GM23248 (cell line): ENCODE data around the gene B4GALT2. TPM values are rescaled to one million over a fixed set of nuclear protein-coding genes. Genes with fewer than 3 reads are reported as not detected.

Source experiments
- DNase-seq: peaks from one replicate; pipeline ENCODE4 v3.0.0-alpha.2; 2015
- H2AFZ ChIP-seq: fragments of 200-600 bp; sonication (generic); 2 replicates; pipeline ENCODE4 v1.6.1; 2016; ENCODE audit warnings: antibody characterized with exemption
- H3F3A ChIP-seq: fragments of 200-600 bp; sonication (generic); 2 replicates; pipeline ENCODE4 v1.6.1; 2016; ENCODE audit warnings: mild to moderate bottlenecking, antibody characterized with exemption, mixed run types; ENCODE audit not compliant: insufficient read depth
- H3K27ac ChIP-seq: fragments of 200-600 bp; sonication (generic); 2 replicates; pipeline ENCODE4 v1.5.1; 2016; ENCODE audit warnings: mild to moderate bottlenecking
- H3K27me3 ChIP-seq: fragments of 200-600 bp; sonication (generic); replicated peaks from 2 replicates; pipeline ENCODE4 v1.6.1; 2016; ENCODE audit warnings: mild to moderate bottlenecking; ENCODE audit not compliant: insufficient read depth
- H3K36me3 ChIP-seq: fragments of 200-600 bp; sonication (generic); 2 replicates; pipeline ENCODE4 v1.6.1; 2016; ENCODE audit warnings: low read depth, mild to moderate bottlenecking
- H3K4me1 ChIP-seq: fragments of 200-600 bp; sonication (generic); 2 replicates; pipeline ENCODE4 v1.6.1; 2016; ENCODE audit warnings: mild to moderate bottlenecking; ENCODE audit not compliant: insufficient read depth
- H3K4me2 ChIP-seq: fragments of 200-600 bp; sonication (generic); one replicate; pipeline ENCODE4 v1.6.1; 2016; ENCODE audit warnings: mild to moderate bottlenecking; ENCODE audit not compliant: unreplicated experiment
- H3K4me3 ChIP-seq: fragments of 200-600 bp; sonication (generic); 2 replicates; pipeline ENCODE4 v1.5.1; 2016; ENCODE audit warnings: mild to moderate bottlenecking
- H3K79me2 ChIP-seq: fragments of 200-600 bp; sonication (generic); 2 replicates; pipeline ENCODE4 v1.6.1; 2016; ENCODE audit warnings: mild to moderate bottlenecking; ENCODE audit not compliant: insufficient read depth
- H3K9ac ChIP-seq: fragments of 200-600 bp; sonication (generic); 2 replicates; pipeline ENCODE4 v1.6.1; 2016; ENCODE audit warnings: mild to moderate bottlenecking
- H3K9me2 ChIP-seq: fragments of 200-600 bp; sonication (generic); 2 replicates; pipeline ENCODE4 v1.6.1; 2016; ENCODE audit warnings: mixed run types, mild to moderate bottlenecking, moderate library complexity; ENCODE audit not compliant: insufficient read depth
- H3K9me3 ChIP-seq: fragments of 200-600 bp; sonication (generic); one replicate; pipeline ENCODE4 v1.6.1; 2017; ENCODE audit warnings: low read depth
- H4K20me1 ChIP-seq: fragments of 200-600 bp; sonication (generic); 2 replicates; pipeline ENCODE4 v1.6.0; 2016; ENCODE audit not compliant: insufficient read depth
- EZH2 ChIP-seq: fragments of 200-600 bp; sonication (generic); IDR thresholded peaks from 2 replicates; pipeline ENCODE4 v1.6.1; 2018; ENCODE audit warnings: antibody characterized with exemption, mild to moderate bottlenecking; ENCODE audit not compliant: insufficient read depth, poor library complexity, severe bottlenecking
- EZH2phosphoT487 ChIP-seq: fragments of 200-600 bp; sonication (generic); IDR thresholded peaks from 2 replicates; pipeline ENCODE4 v1.6.1; 2018; ENCODE audit warnings: antibody characterized with exemption, moderate library complexity, mild to moderate bottlenecking, low read depth; ENCODE audit not compliant: insufficient read depth
- WGBS, 2 experiments: methylation state at CpG; one replicate each; pipeline ENCODE4 v1.1.6; 2015 to 2017; ENCODE audit warnings: low lambda C conversion rate in 2 of 2, low coverage in 1 of 2; ENCODE audit errors: missing lambda C conversion rate in 2 of 2; 5-methylcytosine and 5-hydroxymethylcytosine counted together
- in situ Hi-C: fragments of 300-500 bp; cut with MboI; formaldehyde crosslinking; loops from 2 replicates; pipeline ENCODE4 v1.15.0; 2020
- polyA plus RNA-seq: library from polyadenylated mRNA; unstranded; fragments of >200 nt; fragmentation: Nextera tagmentation; extraction: Ambion mirVana; gene quantifications from 2 replicates; pipeline ENCODE4 v1.2.1, GENCODE V29; 2016
- total RNA-seq: library from RNA; depleted of rRNA; stranded (reverse); fragments of >200 nt; shearing (Covaris generic); gene quantifications from 2 replicates; pipeline ENCODE4 v1.2.3, GENCODE V29; 2014

Gene B4GALT2
- total and polyA plus RNA-seq, 2 experiments from 2014 or later: 27.3 to 221 TPM

GRCh38 chr1:44033041-44033575 is 54.1 kb downstream of the B4GALT2 start:
- H3K9me3 ChIP-seq: no peaks in the 10 kb centered on the region
- in situ Hi-C loops: no loop called here
- peaks cover 18% of the 10 kb centered on the region; the same call in 1 of the 2 replicates for H3K4me1 ChIP-seq
- no peak overlapping the region for H3K4me2 ChIP-seq
- H3K9ac ChIP-seq: no peak overlapping the region
- no peaks in the 10 kb centered on the region for H4K20me1 ChIP-seq
- H3K79me2 ChIP-seq: peaks cover 11% of the 10 kb centered on the region
- no peaks in the 10 kb centered on the region for H3K36me3 ChIP-seq
- H3K9me2 ChIP-seq: no peaks in the 10 kb centered on the region
- H3K27ac ChIP-seq: no peak overlapping the region
- WGBS, 2 experiments: 85 to 87% methylated on average over 8 of the region's 8 CpGs
- no peak for TF ChIP-seq EZH2
- no peak for TF ChIP-seq EZH2phosphoT487
- no peaks in the 10 kb centered on the region; the same call in 1 of the 2 replicates for H3F3A ChIP-seq
- no peak overlapping the region for H2AFZ ChIP-seq
- DNase-seq: no peak
- no peaks in the 10 kb centered on the region for H3K27me3 ChIP-seq
- H3K4me3 ChIP-seq: no peak overlapping the region

- WGBS, 2 experiments: 62 to 64% methylated on average over 5 to 8 of the region's 8 CpGs
- Histone ChIP-seq H3K4me1 (peaks cover 18% of the 10 kb centered on the region; the same call in 1 of the 2 replicates), H2AFZ (no peak overlapping the region), H3K27me3 (no peaks in the 10 kb centered on the region), H3K4me3 (no peak overlapping the region), H3F3A (peaks cover 5% of the 10 kb centered on the region), H3K79me2 (peaks cover 4% of the 10 kb centered on the region; the same call in 1 of the 2 replicates), H4K20me1 (no peaks in the 10 kb centered on the region), H3K36me3 (no peaks in the 10 kb centered on the region), H3K4me2 (no peak overlapping the region), H3K27ac (no peak overlapping the region), H3K9ac (no peak overlapping the region), H3K9me3 (no peaks in the 10 kb centered on the region), H3K9me2 (no peaks in the 10 kb centered on the region)
- DNase-seq: no peak
- in situ Hi-C loops: no loop called here
- TF ChIP-seq EZH2 (no peak), EZH2phosphoT487 (no peak)
Observed at GRCh38 chr1:44033756-44034155, 54.7 kb downstream of the B4GALT2 start.

GRCh38 chr1:44034423-44034822 is 55.4 kb downstream of the B4GALT2 start:
- in situ Hi-C loops: no loop called here
- no peaks in the 10 kb centered on the region for H3K27me3 ChIP-seq
- 95 to 96% methylated on average over 4 of the region's 4 CpGs for WGBS, 2 experiments
- H3K27ac ChIP-seq: no peak overlapping the region
- no peaks in the 10 kb centered on the region for H4K20me1 ChIP-seq
- H3F3A ChIP-seq: peaks cover 12% of the 10 kb centered on the region
- no peak overlapping the region for H3K4me3 ChIP-seq
- no peaks in the 10 kb centered on the region for H3K9me2 ChIP-seq
- TF ChIP-seq EZH2phosphoT487 (no peak), EZH2 (no peak)
- H3K36me3 ChIP-seq: no peaks in the 10 kb centered on the region
- H3K4me2 ChIP-seq: no peak overlapping the region
- H3K9ac ChIP-seq: no peak overlapping the region
- H2AFZ ChIP-seq: no peak overlapping the region
- peaks cover 17% of the 10 kb centered on the region for H3K4me1 ChIP-seq
- no peak for DNase-seq
- no peaks in the 10 kb centered on the region for H3K79me2 ChIP-seq
- H3K9me3 ChIP-seq: no peaks in the 10 kb centered on the region

GRCh38 chr1:44034976-44035716 is 56.1 kb downstream of the B4GALT2 start:
- Histone ChIP-seq H3K9me3 (no peaks in the 10 kb centered on the region), H3K27ac (no peak overlapping the region), H3K4me1 (peaks cover 23% of the 10 kb centered on the region), H3K36me3 (no peaks in the 10 kb centered on the region), H2AFZ (0 out of 2 replicates have a peak overlapping the region, but pooled peaks have one; percentile 23), H3K9ac (no peak overlapping the region), H3K27me3 (no peaks in the 10 kb centered on the region), H3K4me2 (no peak overlapping the region), H3K79me2 (no peaks in the 10 kb centered on the region), H4K20me1 (no peaks in the 10 kb centered on the region), H3F3A (peaks cover 19% of the 10 kb centered on the region), H3K9me2 (no peaks in the 10 kb centered on the region), H3K4me3 (no peak overlapping the region)
- in situ Hi-C loops: no loop called here
- no peak for DNase-seq
- WGBS, 2 experiments: 71 to 72% methylated on average over 11 of the region's 11 CpGs
- no peak for TF ChIP-seq EZH2
- no peak for TF ChIP-seq EZH2phosphoT487
